ENCODE data around the gene SWT1. TPM values are rescaled to one million over a fixed set of nuclear protein-coding genes. Genes with fewer than 3 reads are reported as not detected.

SWT1 gene
- total and polyA plus RNA-seq, 2 of the 4 experiments (the other 2 are of a cell fraction): 0.82 to 2.7 TPM

DNA sequence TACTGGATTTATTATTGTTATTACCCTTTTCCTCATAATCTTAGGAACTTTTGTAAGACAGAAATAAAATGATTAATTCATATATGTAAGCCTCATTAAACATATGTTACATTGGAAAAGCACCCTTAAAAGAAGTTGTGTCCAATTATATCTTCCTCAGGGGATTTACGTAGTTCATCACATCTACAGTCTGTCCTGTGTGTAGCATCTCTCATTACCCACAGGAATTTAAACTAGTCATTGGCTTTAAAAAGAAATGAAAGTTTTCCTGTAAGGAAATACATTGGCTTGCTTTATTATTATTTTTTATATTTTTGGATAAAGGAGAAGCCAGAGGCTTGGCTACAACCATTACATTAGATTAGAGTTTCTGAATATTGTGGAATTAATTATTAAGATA lies 56.1 kb downstream of the SWT1 start:
- Histone ChIP-seq H3K9me1 (ENCODE audit: insufficient read depth, low read length) (peaks cover 3% of the 10 kb centered on the region; the same call in 1 of the 2 replicates), H3K27ac (ENCODE audit: insufficient read depth, low read length) (no peak overlapping the region), H3K4me3 (ENCODE audit: insufficient read depth, low read depth, low read length) (no peak overlapping the region), H3K79me1 (ENCODE audit: low read depth in 1 of 2, low read length in 2 of 2) (no peaks in the 10 kb centered on the region), H2BK120ac (ENCODE audit: low read depth, low read length) (no peak overlapping the region), H3K9me3 (ENCODE audit: control insufficient read depth, insufficient read depth, low read length) (no peaks in the 10 kb centered on the region), H3K4ac (ENCODE audit: low read depth, low read length) (no peak overlapping the region), H2AK5ac (ENCODE audit: low read depth, low read length) (no peak overlapping the region), H4K5ac (ENCODE audit: low read depth, low read length) (no peak overlapping the region), H3K4me2 (ENCODE audit: low read depth, low read length) (no peak overlapping the region), H3K56ac (ENCODE audit: extremely low read depth, insufficient read depth, low read length) (no peak overlapping the region), H2BK15ac (ENCODE audit: low read depth, low read length) (no peak overlapping the region), H3K14ac (replicated peaks; ENCODE audit: low read depth, low read length) (no peak overlapping the region), H2BK5ac (ENCODE audit: low read depth, low read length, poor library complexity, severe bottlenecking) (no peak overlapping the region), H2AK9ac (replicated peaks; ENCODE audit: low read depth, low read length, poor library complexity) (no peak overlapping the region), H2AFZ (replicated peaks; ENCODE audit: low read length, poor library complexity) (no peak overlapping the region), H3K23ac (ENCODE audit: low read depth, low read length) (no peak overlapping the region), H4K20me1 (ENCODE audit: insufficient read depth, low read length) (no peaks in the 10 kb centered on the region), H3K36me3 (ENCODE audit: control insufficient read depth, insufficient read depth, low read length) (no peaks in the 10 kb centered on the region), H4K8ac (ENCODE audit: low read depth in 2 of 2, low read length in 2 of 2) (no peak overlapping the region), H4K91ac (ENCODE audit: insufficient read depth, low read depth, low read length) (no peak overlapping the region), H3K4me1 (ENCODE audit: control insufficient read depth, insufficient read depth, low read length) (peaks cover 2% of the 10 kb centered on the region; the same call in 1 of the 2 replicates), H3K9ac (ENCODE audit: low read depth, low read length) (no peak overlapping the region), H2BK20ac (ENCODE audit: low read depth, low read length) (no peak overlapping the region), H3K27me3 (ENCODE audit: control insufficient read depth, insufficient read depth, low read length) (no peaks in the 10 kb centered on the region), H3K18ac (ENCODE audit: low read depth, low read length) (no peak overlapping the region)
- POLR2A ChIA-PET (ENCODE audit: unreplicated experiment): no interaction called here
- intact Hi-C loops (cut with micrococcal nuclease): no loop called here
- peak; percentile 77 for ATAC-seq (ENCODE audit: low read depth)
- TF ChIP-seq MAFK (IDR thresholded peaks at IDR 0.05; ENCODE audit: low read depth, low read length): no peak
- no peak for TF ChIP-seq FOS (IDR thresholded peaks at IDR 0.05; ENCODE audit: low read depth, low read length)
- TF ChIP-seq POLR2A (IDR thresholded peaks at IDR 0.05; ENCODE audit: low read depth, low read length): no peak
- in situ Hi-C loops (cut with MboI; ENCODE audit: low sequenced_read_pairs): no loop called here
- no TSS peak for BruUV-seq (replicated peaks)
- WGBS, 2 experiments (ENCODE audit: extremely low coverage in 2 of 2, insufficient read length in 1 of 2): no CpG with 5 or more reads among the region's 1 CpG
- peak; percentile 60 for DNase-seq
- dilution Hi-C loops (cut with HindIII; ENCODE audit: low sequenced_read_pairs, unreplicated experiment): no loop called here
- CTCF ChIA-PET: interaction anchor here (0.6 kb wide), 2 partner anchors 80 to 231 kb away, joined by 3 read pairs; no protein-coding TSS in a partner anchor

Measured in IMR-90 (cell line).